K562 (cell line): Measurements from ENCODE around the gene FBLIM1. TPM values are rescaled to one million over a fixed set of nuclear protein-coding genes. Genes with fewer than 3 reads are reported as not detected.
A peak's percentile ranks its signal among the peaks of the same experiment; 100 is the strongest.

Experiments used
- BRD4 ChIP-seq: fragments of 200-600 bp; sonication (generic); IDR thresholded peaks from 2 replicates; pipeline ENCODE4 v1.6.1; 2017; ENCODE audit warnings: inconsistent platforms
- CHD4 ChIP-seq: fragments of 200-600 bp; sonication (generic); IDR thresholded peaks from 3 replicates; pipeline ENCODE4 v1.6.1; 2012; ENCODE audit warnings: low read depth, mild to moderate bottlenecking, mixed read lengths, low read length, inconsistent platforms; ENCODE audit not compliant: insufficient read depth, insufficient replicate concordance, poor library complexity, severe bottlenecking
- ELF1 ChIP-seq: fragments of 200-800 bp; sonication (Bioruptor generic); IDR thresholded peaks from 2 replicates; pipeline ENCODE4 v1.6.1; 2016; ENCODE audit warnings: missing genetic modification characterization, missing compliant biosample characterization
- FOSL1 ChIP-seq: fragments of 200-800 bp; sonication (Bioruptor generic); conservative IDR thresholded peaks from 2 replicates; pipeline ENCODE4 v1.6.1; 2016; ENCODE audit warnings: missing genetic modification characterization, missing compliant biosample characterization
- MYC ChIP-seq, 2 experiments: fragments of 250-450 bp in 1 of 2; sonication (Bioruptor Pico) in 1 of 2; IDR thresholded peaks; 2 replicates each; pipeline versions ENCODE4 v1.5.1 to v1.6.1; 2012 to 2021; ENCODE audit warnings: low read depth in 2 of 2, borderline replicate concordance in 1 of 2, improper control_type of control experiment in 1 of 2, low read length in 1 of 2, mild to moderate bottlenecking in 1 of 2, moderate library complexity in 1 of 2
- STAT5A ChIP-seq: IDR thresholded peaks from 2 replicates; pipeline ENCODE4 v1.6.1; 2012; ENCODE audit warnings: low read length, inconsistent platforms, borderline replicate concordance
- YY1 ChIP-seq, 3 experiments: IDR thresholded peaks; 2 replicates each; pipeline ENCODE4 v1.6.1; 2011; ENCODE audit warnings: low read length in 2 of 3, mild to moderate bottlenecking in 2 of 3, moderate library complexity in 2 of 3, borderline replicate concordance in 1 of 3, control low read depth in 1 of 3, low read depth in 1 of 3; ENCODE audit not compliant: insufficient read depth in 3 of 3, insufficient replicate concordance in 2 of 3, control insufficient read depth in 1 of 3, insufficient read length in 1 of 3; ENCODE audit errors: extremely low read depth in 1 of 3
- polyA plus RNA-seq, 8 experiments: library from polyadenylated mRNA; depleted of rRNA in 4 of 8; stranded (reverse) in 5 of 8; unstranded in 3 of 8; fragments of >200 nt; fragmentation: Nextera tagmentation in 2 of 8; fragmentation: Illumina TruSeq in 1 of 8; extraction: Ambion mirVana in 2 of 8; extraction: Trizol in 1 of 8; gene quantifications; 2 replicates each; pipeline versions ENCODE4 v1.2.1 to v1.2.3, GENCODE V29; 2011 to 2014; ENCODE audit warnings: inconsistent platforms in 1 of 8, missing spikeins in 1 of 8
- total RNA-seq, 7 experiments: library from RNA; depleted of rRNA in 6 of 7; stranded (reverse); fragments of >200 nt in 6 of 7; fragmentation: Illumina TruSeq in 2 of 7; extraction: Trizol in 2 of 7; gene quantifications; 2 replicates each; pipeline versions ENCODE4 v1.2.1 to v1.2.3, GENCODE V29; 2011 to 2021; ENCODE audit warnings: low replicate concordance in 1 of 7
- TF ChIP-seq, protein P1 (sequence below): sonication (generic); formaldehyde crosslinking; IDR thresholded peaks from 2 replicates; pipeline ENCODE4 v1.8.0; 2022; ENCODE audit warnings: missing genetic modification reagents, mild to moderate bottlenecking, borderline replicate concordance
- TF ChIP-seq, protein P2 (sequence below), 2 experiments: fragments of 450-650 bp; IDR thresholded peaks; 2 replicates each; pipeline ENCODE4 v1.6.1; 2016; ENCODE audit warnings: mild to moderate bottlenecking in 2 of 2, borderline replicate concordance in 1 of 2, low read depth in 1 of 2, moderate library complexity in 1 of 2
- TF ChIP-seq, protein P3 (sequence below): fragments of 450-650 bp; formaldehyde crosslinking; IDR thresholded peaks from 2 replicates; pipeline ENCODE4 v1.4.0; 2020; ENCODE audit warnings: mild to moderate bottlenecking
- TF ChIP-seq, protein P4 (sequence below): fragments of 450-650 bp; formaldehyde crosslinking; IDR thresholded peaks from 2 replicates; pipeline ENCODE4 v1.4.0; 2020; ENCODE audit warnings: mild to moderate bottlenecking, mixed read lengths

The FBLIM1 gene
- total and polyA plus RNA-seq, 9 of the 15 experiments (the other 6 are each of a cell fraction or from before 2014, with no cell fraction given), result 0.14 to 0.24 TPM; not detected in 7

DNA sequence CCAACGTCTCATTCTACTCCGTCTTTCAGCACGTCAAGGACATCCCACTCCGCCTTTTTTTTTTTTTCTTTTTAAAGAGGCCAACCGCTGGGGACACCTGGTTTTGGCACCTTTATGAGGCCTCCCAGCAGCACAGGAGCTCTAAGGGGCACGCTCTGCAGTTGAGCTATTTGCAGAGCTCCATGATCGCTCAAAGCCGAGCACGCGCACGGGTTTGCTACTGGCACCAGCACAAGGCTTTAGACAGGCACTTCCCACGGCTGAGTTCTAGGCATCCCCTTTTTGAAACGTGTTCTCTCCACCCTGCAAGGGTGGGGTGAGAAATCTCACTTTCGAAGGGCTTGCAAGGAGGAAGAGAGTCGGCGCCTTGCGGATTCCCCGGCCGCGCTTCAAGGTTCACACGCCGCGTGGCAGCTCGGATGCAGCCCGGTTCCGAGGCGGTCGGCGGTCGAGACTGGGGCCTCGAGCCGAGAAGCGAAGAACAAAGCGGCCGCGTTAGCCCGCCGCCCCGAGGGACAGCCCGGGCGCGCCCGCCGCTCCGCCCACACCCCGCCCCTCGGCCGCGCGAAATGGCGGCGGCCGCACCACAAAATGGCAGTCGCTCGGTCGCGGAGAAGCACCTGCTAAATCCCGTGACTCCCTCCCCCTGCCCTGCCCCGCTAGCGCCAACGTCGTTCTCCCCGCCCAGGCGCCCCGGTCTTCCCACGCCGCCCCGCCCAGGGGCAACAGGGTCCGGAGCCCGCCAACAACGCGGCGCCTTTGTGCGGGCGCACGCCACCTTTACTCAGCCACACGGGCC lies 76.0 kb downstream of the FBLIM1 start (continued):
- TF ChIP-seq YY1 (IDR thresholded peaks at IDR 0.05; ENCODE audit: borderline replicate concordance in 1 of 3, control insufficient read depth in 1 of 3, extremely low read depth in 1 of 3, insufficient read depth in 3 of 3, insufficient read length in 1 of 3, insufficient replicate concordance in 2 of 3, low read depth in 1 of 3, low read length in 2 of 3) (peak; percentile 99 to 100 (median 100)), FOSL1 (tag) (peak; percentile 20; the same call in 1 of the 2 replicates), BRD4 (peak; percentile 92; the same call in 1 of the 2 replicates), STAT5A (peak; percentile 44; the same call in 1 of the 2 replicates), MYC (IDR thresholded peaks at IDR 0.05; ENCODE audit: low read depth, low read length) (peak; percentile 96), MYC (CRISPR knock-in tag; IDR thresholded peaks at IDR 0.05; ENCODE audit: borderline replicate concordance, low read depth) (peak; percentile 88), CHD4 (peak; percentile 16), ELF1 (tag) (no peak; the same call in 1 of the 2 replicates)
- TF ChIP-seq, protein P1, sequence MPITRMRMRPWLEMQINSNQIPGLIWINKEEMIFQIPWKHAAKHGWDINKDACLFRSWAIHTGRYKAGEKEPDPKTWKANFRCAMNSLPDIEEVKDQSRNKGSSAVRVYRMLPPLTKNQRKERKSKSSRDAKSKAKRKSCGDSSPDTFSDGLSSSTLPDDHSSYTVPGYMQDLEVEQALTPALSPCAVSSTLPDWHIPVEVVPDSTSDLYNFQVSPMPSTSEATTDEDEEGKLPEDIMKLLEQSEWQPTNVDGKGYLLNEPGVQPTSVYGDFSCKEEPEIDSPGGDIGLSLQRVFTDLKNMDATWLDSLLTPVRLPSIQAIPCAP, result peak; percentile 68; the same call in 1 of the 2 replicates
- TF ChIP-seq, protein P2, sequence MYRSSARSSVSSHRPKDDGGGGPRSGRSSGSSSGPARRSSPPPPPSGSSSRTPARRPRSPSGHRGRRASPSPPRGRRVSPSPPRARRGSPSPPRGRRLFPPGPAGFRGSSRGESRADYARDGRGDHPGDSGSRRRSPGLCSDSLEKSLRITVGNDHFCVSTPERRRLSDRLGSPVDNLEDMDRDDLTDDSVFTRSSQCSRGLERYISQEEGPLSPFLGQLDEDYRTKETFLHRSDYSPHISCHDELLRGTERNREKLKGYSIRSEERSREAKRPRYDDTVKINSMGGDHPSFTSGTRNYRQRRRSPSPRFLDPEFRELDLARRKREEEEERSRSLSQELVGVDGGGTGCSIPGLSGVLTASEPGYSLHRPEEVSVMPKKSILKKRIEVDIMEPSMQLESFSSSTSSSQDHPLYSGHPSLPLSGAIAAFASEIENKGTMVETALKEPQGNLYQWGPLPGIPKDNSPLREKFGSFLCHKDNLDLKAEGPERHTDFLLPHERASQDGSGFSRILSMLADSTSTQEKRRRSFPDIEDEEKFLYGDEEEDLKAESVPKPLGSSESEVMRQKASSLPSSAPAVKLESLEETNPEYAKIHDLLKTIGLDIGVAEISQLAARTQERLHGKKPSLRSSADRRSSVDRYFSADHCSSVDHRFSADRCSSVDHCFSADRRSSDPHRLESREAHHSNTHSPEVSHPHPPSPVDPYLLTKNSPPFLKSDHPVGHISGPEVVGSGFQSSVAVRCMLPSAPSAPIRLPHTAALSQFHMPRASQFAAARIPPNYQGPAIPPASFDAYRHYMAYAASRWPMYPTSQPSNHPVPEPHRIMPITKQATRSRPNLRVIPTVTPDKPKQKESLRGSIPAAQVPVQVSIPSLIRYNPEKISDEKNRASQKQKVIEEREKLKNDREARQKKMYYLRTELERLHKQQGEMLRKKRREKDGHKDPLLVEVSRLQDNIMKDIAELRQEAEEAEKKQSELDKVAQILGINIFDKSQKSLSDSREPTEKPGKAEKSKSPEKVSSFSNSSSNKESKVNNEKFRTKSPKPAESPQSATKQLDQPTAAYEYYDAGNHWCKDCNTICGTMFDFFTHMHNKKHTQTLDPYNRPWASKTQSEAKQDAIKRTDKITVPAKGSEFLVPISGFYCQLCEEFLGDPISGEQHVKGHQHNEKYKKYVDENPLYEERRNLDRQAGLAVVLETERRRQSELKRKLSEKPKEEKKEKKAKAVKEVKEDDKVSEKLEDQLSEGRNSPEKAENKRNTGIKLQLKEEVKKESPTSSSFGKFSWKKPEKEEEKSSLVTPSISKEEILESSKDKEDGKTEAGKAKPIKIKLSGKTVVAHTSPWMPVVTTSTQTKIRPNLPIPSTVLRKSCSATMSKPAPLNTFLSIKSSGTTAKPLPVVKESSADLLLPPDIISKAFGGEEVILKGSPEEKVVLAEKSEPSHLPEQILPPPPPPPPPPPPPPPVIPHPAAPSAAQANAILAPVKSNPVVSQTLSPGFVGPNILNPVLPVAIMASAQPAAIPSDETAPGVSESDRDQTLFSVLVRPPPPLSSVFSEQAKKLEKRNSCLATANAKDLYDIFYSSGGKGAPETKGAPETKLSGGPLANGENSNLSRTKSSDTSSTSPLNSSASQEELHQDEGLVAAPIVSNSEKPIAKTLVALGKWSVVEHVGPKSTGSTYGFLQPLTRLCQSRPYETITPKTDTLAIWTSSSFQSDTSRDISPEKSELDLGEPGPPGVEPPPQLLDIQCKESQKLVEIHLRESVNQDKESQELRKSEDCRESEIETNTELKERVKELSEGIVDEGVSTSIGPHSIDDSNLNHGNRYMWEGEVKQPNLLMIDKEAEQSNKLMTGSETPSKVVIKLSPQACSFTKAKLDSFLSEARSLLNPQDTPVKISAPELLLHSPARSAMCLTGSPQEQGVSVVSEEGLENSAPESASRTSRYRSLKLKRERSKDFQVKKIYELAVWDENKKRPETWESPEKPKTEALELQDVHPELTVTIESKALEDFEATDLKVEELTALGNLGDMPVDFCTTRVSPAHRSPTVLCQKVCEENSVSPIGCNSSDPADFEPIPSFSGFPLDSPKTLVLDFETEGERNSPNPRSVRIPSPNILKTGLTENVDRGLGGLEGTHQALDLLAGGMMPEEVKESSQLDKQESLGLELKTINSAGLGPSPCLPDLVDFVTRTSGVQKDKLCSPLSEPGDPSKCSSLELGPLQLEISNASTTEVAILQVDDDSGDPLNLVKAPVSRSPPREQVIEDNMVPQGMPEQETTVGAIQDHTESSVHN (IDR thresholded peaks at IDR 0.05; ENCODE audit: borderline replicate concordance in 1 of 2, low read depth in 1 of 2), result peak in 1 of 2 experiments; percentile 49; a peak in 1 of 4 replicates
- TF ChIP-seq, protein P3, sequence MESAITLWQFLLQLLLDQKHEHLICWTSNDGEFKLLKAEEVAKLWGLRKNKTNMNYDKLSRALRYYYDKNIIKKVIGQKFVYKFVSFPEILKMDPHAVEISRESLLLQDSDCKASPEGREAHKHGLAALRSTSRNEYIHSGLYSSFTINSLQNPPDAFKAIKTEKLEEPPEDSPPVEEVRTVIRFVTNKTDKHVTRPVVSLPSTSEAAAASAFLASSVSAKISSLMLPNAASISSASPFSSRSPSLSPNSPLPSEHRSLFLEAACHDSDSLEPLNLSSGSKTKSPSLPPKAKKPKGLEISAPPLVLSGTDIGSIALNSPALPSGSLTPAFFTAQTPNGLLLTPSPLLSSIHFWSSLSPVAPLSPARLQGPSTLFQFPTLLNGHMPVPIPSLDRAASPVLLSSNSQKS, result no peak
- TF ChIP-seq, protein P4, sequence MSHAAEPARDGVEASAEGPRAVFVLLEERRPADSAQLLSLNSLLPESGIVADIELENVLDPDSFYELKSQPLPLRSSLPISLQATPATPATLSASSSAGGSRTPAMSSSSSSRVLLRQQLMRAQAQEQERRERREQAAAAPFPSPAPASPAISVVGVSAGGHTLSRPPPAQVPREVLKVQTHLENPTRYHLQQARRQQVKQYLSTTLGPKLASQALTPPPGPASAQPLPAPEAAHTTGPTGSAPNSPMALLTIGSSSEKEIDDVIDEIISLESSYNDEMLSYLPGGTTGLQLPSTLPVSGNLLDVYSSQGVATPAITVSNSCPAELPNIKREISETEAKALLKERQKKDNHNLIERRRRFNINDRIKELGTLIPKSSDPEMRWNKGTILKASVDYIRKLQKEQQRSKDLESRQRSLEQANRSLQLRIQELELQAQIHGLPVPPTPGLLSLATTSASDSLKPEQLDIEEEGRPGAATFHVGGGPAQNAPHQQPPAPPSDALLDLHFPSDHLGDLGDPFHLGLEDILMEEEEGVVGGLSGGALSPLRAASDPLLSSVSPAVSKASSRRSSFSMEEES (CRISPR knock-in tag), result peak; percentile 8; the same call in 1 of the 2 replicates
